ENCODE data around the gene H19. TPM values are rescaled to one million over a fixed set of nuclear protein-coding genes. Genes with fewer than 3 reads are reported as not detected.

Gene H19
- total RNA-seq, 4 donors from 2014 or later = 2.5 to 34.7 (median 11.8) TPM

GRCh38 chr11:2002807-2003206, 5.2 kb upstream of the H19 start:
- DNase-seq = no peak
- H3K9me3 ChIP-seq = no peaks in the 10 kb centered on the region
- no peak overlapping the region for H3K27ac ChIP-seq
- H3K27me3 ChIP-seq = no peaks in the 10 kb centered on the region
- H3K4me1 ChIP-seq = no peaks in the 10 kb centered on the region
- no peak for TF ChIP-seq POLR2A (IDR thresholded peaks at IDR 0.05)
- no peak for TF ChIP-seq CTCF (IDR thresholded peaks at IDR 0.05)
- no peak overlapping the region for H3K4me3 ChIP-seq
- H3K36me3 ChIP-seq = no peaks in the 10 kb centered on the region

- Histone ChIP-seq H3K4me3 (no peak overlapping the region), H3K36me3 (no peaks in the 10 kb centered on the region), H3K27ac (no peak overlapping the region), H3K4me1 (no peaks in the 10 kb centered on the region), H3K27me3 (no peaks in the 10 kb centered on the region), H3K9me3 (no peaks in the 10 kb centered on the region)
- DNase-seq = no peak
- TF ChIP-seq CTCF (IDR thresholded peaks at IDR 0.05) = no peak
- TF ChIP-seq POLR2A (IDR thresholded peaks at IDR 0.05) = no peak
Observed at GRCh38 chr11:2002042-2002776, 4.6 kb upstream of the H19 start.

- Histone ChIP-seq H3K36me3 (no peaks in the 10 kb centered on the region), H3K4me1 (no peaks in the 10 kb centered on the region), H3K9me3 (no peaks in the 10 kb centered on the region), H3K27me3 (no peaks in the 10 kb centered on the region), H3K27ac (no peak overlapping the region), H3K4me3 (no peak overlapping the region)
- TF ChIP-seq POLR2A (IDR thresholded peaks at IDR 0.05) = no peak
- TF ChIP-seq CTCF (IDR thresholded peaks at IDR 0.05) = no peak
- no peak for DNase-seq
Observed at GRCh38 chr11:1998861-1999260, 1.2 kb upstream of the H19 start.

- TF ChIP-seq CTCF (IDR thresholded peaks at IDR 0.05) (no peak), POLR2A (IDR thresholded peaks at IDR 0.05) (no peak)
- H3K36me3 ChIP-seq = no peaks in the 10 kb centered on the region
- no peak for DNase-seq
Observed at GRCh38 chr11:1998290-1998689, 648 bp upstream of the H19 start.

GRCh38 chr11:1994121-1994520, 3.5 kb downstream of the H19 start:
- H3K36me3 ChIP-seq = no peaks in the 10 kb centered on the region
- no peak overlapping the region for H3K4me3 ChIP-seq
- DNase-seq = no peak
- no peaks in the 10 kb centered on the region for H3K9me3 ChIP-seq
- TF ChIP-seq CTCF (IDR thresholded peaks at IDR 0.05) (no peak), POLR2A (IDR thresholded peaks at IDR 0.05) (no peak)
- no peaks in the 10 kb centered on the region for H3K4me1 ChIP-seq
- H3K27ac ChIP-seq = no peak overlapping the region
- H3K27me3 ChIP-seq = no peaks in the 10 kb centered on the region

More at GRCh38 chr11:1998290-1998689, 648 bp upstream of the H19 start:
- Histone ChIP-seq H3K4me1 (no peaks in the 10 kb centered on the region), H3K27me3 (no peaks in the 10 kb centered on the region), H3K4me3 (no peak overlapping the region), H3K9me3 (no peaks in the 10 kb centered on the region), H3K27ac (no peak overlapping the region)
